Transverse colon (tissue), 3 donors: ENCODE measurements around the gene LRP2.

Experiments
- EP300 ChIP-seq: sonication (generic); formaldehyde crosslinking; IDR thresholded peaks from one replicate; pipeline ENCODE4 v1.6.1; 2017; ENCODE audit warnings: antibody characterized with exemption, low read depth
- TF ChIP-seq, protein P1 (sequence below), 5 experiments: fragments of 200-600 bp in 3 of 5; fragments of 450-650 bp in 2 of 5; sonication (generic) in 3 of 5; IDR thresholded peaks; 1 replicate in 2 of 5; 2 replicates in 3 of 5; pipeline ENCODE4 v1.5.1; 2016 to 2017; ENCODE audit warnings: antibody characterized with exemption in 5 of 5, inconsistent platforms in 3 of 5, mild to moderate bottlenecking in 2 of 5, moderate library complexity in 1 of 5

DNA sequence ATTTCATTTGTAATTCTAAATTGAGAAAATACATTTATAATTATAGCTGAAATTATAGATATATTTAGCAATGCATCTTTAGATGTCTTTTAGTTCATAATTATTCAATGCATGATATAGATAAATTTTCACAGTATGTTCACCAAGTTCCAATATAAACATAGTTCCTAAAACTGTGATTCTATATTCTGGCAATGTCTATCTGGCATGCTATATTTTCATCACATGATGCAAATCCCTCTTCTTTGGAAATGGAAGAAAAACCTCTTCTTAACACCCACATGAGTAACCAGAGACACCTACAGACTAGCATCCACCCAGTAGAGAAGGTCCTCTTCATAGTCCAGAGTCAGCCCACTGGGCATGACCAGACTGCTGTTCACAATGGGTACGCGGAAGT, 157.2 kb downstream of the LRP2 start:
- TF ChIP-seq, protein P1, sequence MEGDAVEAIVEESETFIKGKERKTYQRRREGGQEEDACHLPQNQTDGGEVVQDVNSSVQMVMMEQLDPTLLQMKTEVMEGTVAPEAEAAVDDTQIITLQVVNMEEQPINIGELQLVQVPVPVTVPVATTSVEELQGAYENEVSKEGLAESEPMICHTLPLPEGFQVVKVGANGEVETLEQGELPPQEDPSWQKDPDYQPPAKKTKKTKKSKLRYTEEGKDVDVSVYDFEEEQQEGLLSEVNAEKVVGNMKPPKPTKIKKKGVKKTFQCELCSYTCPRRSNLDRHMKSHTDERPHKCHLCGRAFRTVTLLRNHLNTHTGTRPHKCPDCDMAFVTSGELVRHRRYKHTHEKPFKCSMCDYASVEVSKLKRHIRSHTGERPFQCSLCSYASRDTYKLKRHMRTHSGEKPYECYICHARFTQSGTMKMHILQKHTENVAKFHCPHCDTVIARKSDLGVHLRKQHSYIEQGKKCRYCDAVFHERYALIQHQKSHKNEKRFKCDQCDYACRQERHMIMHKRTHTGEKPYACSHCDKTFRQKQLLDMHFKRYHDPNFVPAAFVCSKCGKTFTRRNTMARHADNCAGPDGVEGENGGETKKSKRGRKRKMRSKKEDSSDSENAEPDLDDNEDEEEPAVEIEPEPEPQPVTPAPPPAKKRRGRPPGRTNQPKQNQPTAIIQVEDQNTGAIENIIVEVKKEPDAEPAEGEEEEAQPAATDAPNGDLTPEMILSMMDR (IDR thresholded peaks at IDR 0.05): no peak
- TF ChIP-seq EP300: no peak
